Measurements from ENCODE around the gene DGKQ. TPM values are rescaled to one million over a fixed set of nuclear protein-coding genes. Genes with fewer than 3 reads are reported as not detected.

Gene DGKQ
- total RNA-seq, 1 donor from 2014 or later = 26.2 TPM

GRCh38 chr4:915041-915474 lies 58.3 kb downstream of the DGKQ start:
- DNase-seq = peak; percentile 8
- H3K36me3 Mint-ChIP-seq (ENCODE audit: unreplicated experiment) = peaks cover 16% of the 10 kb centered on the region
- peaks cover 29% of the 10 kb centered on the region for H3K4me1 Mint-ChIP-seq (ENCODE audit: low read depth, unreplicated experiment)
- TF ChIP-seq CTCF (IDR thresholded peaks at IDR 0.05; ENCODE audit: partially characterized antibody, unreplicated experiment) = no peak
- peaks cover 7% of the 10 kb centered on the region for H3K9me3 Mint-ChIP-seq (ENCODE audit: unreplicated experiment)
- H3K4me3 Mint-ChIP-seq (ENCODE audit: unreplicated experiment) = no peak overlapping the region
- H3K27ac Mint-ChIP-seq (ENCODE audit: unreplicated experiment) = peak overlapping the region; percentile 13
- H3K27me3 Mint-ChIP-seq (ENCODE audit: unreplicated experiment) = peaks cover 3% of the 10 kb centered on the region

DNA sequence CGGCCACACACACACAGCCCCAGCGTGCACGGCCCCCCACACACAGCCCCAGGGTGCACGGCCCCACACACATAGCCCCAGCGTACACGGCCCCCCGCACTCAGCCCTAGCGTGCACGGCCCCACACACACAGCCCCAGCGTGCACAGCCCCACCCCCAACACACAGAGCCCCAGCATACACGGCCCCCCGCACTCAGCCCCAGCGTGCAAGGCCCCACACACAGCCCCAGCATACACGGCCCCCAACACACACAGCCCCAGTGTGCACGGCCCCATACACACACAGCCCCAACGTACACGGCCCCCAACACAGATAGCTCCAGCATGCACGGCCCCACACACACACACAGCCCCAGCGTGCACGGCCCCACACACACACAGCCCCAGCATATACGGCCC lies 58.8 kb downstream of the DGKQ start:
- H3K36me3 Mint-ChIP-seq (ENCODE audit: unreplicated experiment) = peaks cover 14% of the 10 kb centered on the region
- no peak for TF ChIP-seq CTCF (IDR thresholded peaks at IDR 0.05; ENCODE audit: partially characterized antibody, unreplicated experiment)
- H3K27me3 Mint-ChIP-seq (ENCODE audit: unreplicated experiment) = peaks cover 3% of the 10 kb centered on the region
- peaks cover 7% of the 10 kb centered on the region for H3K9me3 Mint-ChIP-seq (ENCODE audit: unreplicated experiment)
- peaks cover 29% of the 10 kb centered on the region for H3K4me1 Mint-ChIP-seq (ENCODE audit: low read depth, unreplicated experiment)
- peak; percentile 3 for DNase-seq
- H3K4me3 Mint-ChIP-seq (ENCODE audit: unreplicated experiment) = no peak overlapping the region
- H3K27ac Mint-ChIP-seq (ENCODE audit: unreplicated experiment) = no peak overlapping the region

DNA sequence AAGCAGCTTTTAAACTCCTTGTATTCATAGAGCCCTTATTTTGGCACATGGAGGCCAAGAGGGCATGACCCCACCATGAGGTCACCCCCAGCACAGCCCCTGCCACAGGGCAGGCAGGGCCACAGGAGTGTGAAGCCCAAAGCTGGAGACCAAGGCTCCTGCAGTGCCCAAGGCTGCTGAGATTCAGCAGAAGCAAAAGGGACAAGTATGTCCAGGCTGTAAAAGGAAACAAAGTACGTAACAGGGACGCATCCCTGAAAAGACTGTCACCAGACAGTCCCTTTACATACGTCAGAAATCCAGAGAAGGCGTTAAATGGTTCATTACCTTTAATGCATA lies 60.1 kb downstream of the DGKQ start:
- Mint-ChIP-seq H3K36me3 (ENCODE audit: unreplicated experiment) (peaks cover 11% of the 10 kb centered on the region), H3K27ac (ENCODE audit: unreplicated experiment) (peak overlapping the region; percentile 80), H3K4me1 (ENCODE audit: low read depth, unreplicated experiment) (peaks cover 29% of the 10 kb centered on the region), H3K9me3 (ENCODE audit: unreplicated experiment) (peaks cover 7% of the 10 kb centered on the region), H3K27me3 (ENCODE audit: unreplicated experiment) (peaks cover 3% of the 10 kb centered on the region), H3K4me3 (ENCODE audit: unreplicated experiment) (no peak overlapping the region)
- no peak for TF ChIP-seq CTCF (IDR thresholded peaks at IDR 0.05; ENCODE audit: partially characterized antibody, unreplicated experiment)
- peak; percentile 5 for DNase-seq

- H3K9me3 Mint-ChIP-seq (ENCODE audit: unreplicated experiment) = peaks cover 5% of the 10 kb centered on the region
- H3K4me3 Mint-ChIP-seq (ENCODE audit: unreplicated experiment) = peak overlapping the region; percentile 56
- H3K27me3 Mint-ChIP-seq (ENCODE audit: unreplicated experiment) = peaks cover 5% of the 10 kb centered on the region
- H3K36me3 Mint-ChIP-seq (ENCODE audit: unreplicated experiment) = peaks cover 5% of the 10 kb centered on the region
- no peak for TF ChIP-seq CTCF (IDR thresholded peaks at IDR 0.05; ENCODE audit: partially characterized antibody, unreplicated experiment)
- peak; percentile 7 for DNase-seq
- H3K4me1 Mint-ChIP-seq (ENCODE audit: low read depth, unreplicated experiment) = peaks cover 29% of the 10 kb centered on the region
- H3K27ac Mint-ChIP-seq (ENCODE audit: unreplicated experiment) = peak overlapping the region; percentile 80
Measured at GRCh38 chr4:912548-913279, 60.7 kb downstream of the DGKQ start.

GRCh38 chr4:911871-912490 lies 61.4 kb downstream of the DGKQ start:
- no peak for TF ChIP-seq CTCF (IDR thresholded peaks at IDR 0.05; ENCODE audit: partially characterized antibody, unreplicated experiment)
- Mint-ChIP-seq H3K27me3 (ENCODE audit: unreplicated experiment) (peaks cover 5% of the 10 kb centered on the region), H3K27ac (ENCODE audit: unreplicated experiment) (peak overlapping the region; percentile 84), H3K36me3 (ENCODE audit: unreplicated experiment) (no peaks in the 10 kb centered on the region), H3K9me3 (ENCODE audit: unreplicated experiment) (peaks cover 5% of the 10 kb centered on the region), H3K4me1 (ENCODE audit: low read depth, unreplicated experiment) (peaks cover 29% of the 10 kb centered on the region), H3K4me3 (ENCODE audit: unreplicated experiment) (peak overlapping the region; percentile 59)
- DNase-seq = peak; percentile 66

Data from glutamatergic neuron (in vitro differentiated cells).